Mesothelial cell of epicardium (in vitro differentiated cells): ENCODE data around the gene PMEL. TPM values are rescaled to one million over a fixed set of nuclear protein-coding genes. Genes with fewer than 3 reads are reported as not detected.

Experiments used
- DNase-seq, 2 experiments: peaks; one replicate each; pipeline ENCODE4 v3.0.0; 2021; ENCODE audit warnings: low spot score in 2 of 2; ENCODE audit not compliant: unreplicated experiment in 2 of 2
- H3K27ac Mint-ChIP-seq: 2 replicates; pipeline ENCODE4 v1.8.0; 2021; ENCODE audit warnings: mixed read lengths
- H3K27me3 Mint-ChIP-seq: 2 replicates; pipeline ENCODE4 v1.8.0; 2021; ENCODE audit warnings: low read depth, mixed read lengths
- H3K36me3 Mint-ChIP-seq: 2 replicates; pipeline ENCODE4 v1.8.0; 2021; ENCODE audit warnings: mixed read lengths
- H3K4me1 Mint-ChIP-seq: 2 replicates; pipeline ENCODE4 v1.8.0; 2021; ENCODE audit warnings: mixed read lengths
- H3K4me3 Mint-ChIP-seq: 2 replicates; pipeline ENCODE4 v1.8.0; 2021; ENCODE audit warnings: mild to moderate bottlenecking, moderate library complexity, mixed read lengths
- H3K9me3 Mint-ChIP-seq: 2 replicates; pipeline ENCODE4 v1.8.0; 2021; ENCODE audit warnings: mixed read lengths
- total RNA-seq: library from RNA; stranded (reverse); gene quantifications from 3 replicates; pipeline ENCODE4 v1.2.1, GENCODE V29; 2021
- TF ChIP-seq, protein P1 (sequence below): fragments of 200-600 bp; sonication (generic); IDR thresholded peaks from one replicate; pipeline ENCODE4 v1.5.0; 2021; ENCODE audit warnings: antibody characterized with exemption; ENCODE audit not compliant: unreplicated experiment

Gene PMEL
- total RNA-seq, 1 donor from 2014 or later: 5.3 TPM

- Mint-ChIP-seq H3K27me3 (no peaks in the 10 kb centered on the region), H3K9me3 (no peaks in the 10 kb centered on the region), H3K4me3 (peak overlapping the region; percentile 76), H3K36me3 (no peaks in the 10 kb centered on the region), H3K27ac (peak overlapping the region; percentile 91), H3K4me1 (peaks cover 38% of the 10 kb centered on the region)
- DNase-seq: peak; percentile 38 to 59
- TF ChIP-seq, protein P1, sequence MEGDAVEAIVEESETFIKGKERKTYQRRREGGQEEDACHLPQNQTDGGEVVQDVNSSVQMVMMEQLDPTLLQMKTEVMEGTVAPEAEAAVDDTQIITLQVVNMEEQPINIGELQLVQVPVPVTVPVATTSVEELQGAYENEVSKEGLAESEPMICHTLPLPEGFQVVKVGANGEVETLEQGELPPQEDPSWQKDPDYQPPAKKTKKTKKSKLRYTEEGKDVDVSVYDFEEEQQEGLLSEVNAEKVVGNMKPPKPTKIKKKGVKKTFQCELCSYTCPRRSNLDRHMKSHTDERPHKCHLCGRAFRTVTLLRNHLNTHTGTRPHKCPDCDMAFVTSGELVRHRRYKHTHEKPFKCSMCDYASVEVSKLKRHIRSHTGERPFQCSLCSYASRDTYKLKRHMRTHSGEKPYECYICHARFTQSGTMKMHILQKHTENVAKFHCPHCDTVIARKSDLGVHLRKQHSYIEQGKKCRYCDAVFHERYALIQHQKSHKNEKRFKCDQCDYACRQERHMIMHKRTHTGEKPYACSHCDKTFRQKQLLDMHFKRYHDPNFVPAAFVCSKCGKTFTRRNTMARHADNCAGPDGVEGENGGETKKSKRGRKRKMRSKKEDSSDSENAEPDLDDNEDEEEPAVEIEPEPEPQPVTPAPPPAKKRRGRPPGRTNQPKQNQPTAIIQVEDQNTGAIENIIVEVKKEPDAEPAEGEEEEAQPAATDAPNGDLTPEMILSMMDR: no peak
Observed at GRCh38 chr12:55931780-55932550, 33.9 kb downstream of the PMEL start.

DNA sequence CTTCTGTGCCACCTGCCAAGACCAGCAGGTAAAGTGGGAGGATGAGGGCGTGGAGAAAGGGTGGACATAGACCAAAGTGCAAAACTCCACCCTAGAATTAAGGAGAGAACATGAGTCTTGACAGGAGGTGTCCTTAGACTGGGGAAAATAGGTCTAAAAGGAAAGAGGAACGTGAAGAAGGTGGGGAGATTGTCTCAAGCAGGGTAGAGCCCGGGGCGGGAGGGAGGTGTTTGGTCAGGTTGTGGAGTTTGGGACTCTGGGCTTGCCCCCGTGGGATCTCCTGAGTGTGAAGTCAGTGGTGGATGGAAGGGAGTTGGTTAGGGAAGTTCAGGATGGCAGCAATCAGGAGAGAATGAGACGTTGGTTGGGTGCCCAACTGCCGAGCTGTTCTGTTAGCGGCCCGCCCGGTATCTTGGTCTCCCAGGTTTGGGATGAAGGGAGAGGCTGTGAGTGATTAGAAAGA is 34.5 kb downstream of the PMEL start:
- H3K27me3 Mint-ChIP-seq: no peaks in the 10 kb centered on the region
- DNase-seq: no peak
- no peaks in the 10 kb centered on the region for H3K36me3 Mint-ChIP-seq
- TF ChIP-seq, protein P1: no peak
- peak overlapping the region; percentile 91 for H3K27ac Mint-ChIP-seq
- H3K4me1 Mint-ChIP-seq: peaks cover 38% of the 10 kb centered on the region
- H3K4me3 Mint-ChIP-seq: peak overlapping the region; percentile 76
- no peaks in the 10 kb centered on the region for H3K9me3 Mint-ChIP-seq

DNA sequence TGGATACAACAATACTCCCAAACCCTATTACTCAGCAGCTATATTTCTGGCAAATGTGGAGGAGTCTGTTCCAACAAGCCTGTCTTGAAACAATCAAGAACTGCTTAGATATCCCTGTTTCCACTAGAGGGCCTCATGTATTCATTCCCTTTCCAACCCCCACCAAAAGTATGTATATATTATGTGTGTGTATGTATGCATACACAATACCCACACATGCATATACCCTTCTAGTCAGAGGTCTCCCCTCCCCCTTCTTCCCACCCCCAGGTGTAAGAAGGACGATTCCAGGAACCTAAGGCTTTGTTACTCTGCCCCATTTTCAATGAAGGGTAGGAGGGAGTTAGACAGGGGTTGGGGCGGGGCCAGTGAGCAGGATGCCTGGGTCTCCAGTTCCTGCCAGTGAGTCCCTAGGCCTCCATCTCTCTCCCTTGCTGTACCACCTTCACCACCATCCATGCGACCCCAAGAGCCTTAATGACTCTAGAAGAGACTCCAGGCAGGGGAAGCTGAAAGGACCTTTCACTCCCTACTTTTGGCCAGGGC is 35.0 kb downstream of the PMEL start, which contains the start of gene DGKA:
Gene DGKA, plus strand, starts transcription at position 392 of the 546 bp plus-strand sequence. CDS start 5,342 bp downstream, outside the sequence.
- peaks cover 43% of the 10 kb centered on the region for H3K4me1 Mint-ChIP-seq
- peak within 1 kb of the TSS; percentile 91 for H3K27ac Mint-ChIP-seq
- H3K27me3 Mint-ChIP-seq: no peaks in the 10 kb centered on the region
- no peak for DNase-seq
- H3K9me3 Mint-ChIP-seq: no peaks in the 10 kb centered on the region
- H3K4me3 Mint-ChIP-seq: peak within 1 kb of the TSS; percentile 76
- no peaks in the 10 kb centered on the region for H3K36me3 Mint-ChIP-seq
- TF ChIP-seq, protein P1: peak; percentile 40

GRCh38 chr12:55929306-55929791 is 36.5 kb downstream of the PMEL start:
- Mint-ChIP-seq H3K27me3 (no peaks in the 10 kb centered on the region), H3K4me1 (peaks cover 54% of the 10 kb centered on the region), H3K4me3 (peak overlapping the region; percentile 41), H3K9me3 (no peaks in the 10 kb centered on the region), H3K27ac (peak overlapping the region; percentile 40), H3K36me3 (no peaks in the 10 kb centered on the region)
- TF ChIP-seq, protein P1: no peak
- DNase-seq: no peak

GRCh38 chr12:55927588-55928502 is 38.0 kb downstream of the PMEL start, which contains the start of gene PYM1:
TSS of gene PYM1 (minus strand) at chr12:55927894. CDS start at chr12:55927761, 133 bp downstream.
- Mint-ChIP-seq H3K9me3 (no peaks in the 10 kb centered on the region), H3K4me3 (peak within 1 kb of the TSS; percentile 99), H3K27ac (peak within 1 kb of the TSS; percentile 100), H3K36me3 (no peaks in the 10 kb centered on the region), H3K27me3 (no peaks in the 10 kb centered on the region), H3K4me1 (peaks cover 51% of the 10 kb centered on the region)
- TF ChIP-seq, protein P1: no peak
- DNase-seq: peak; percentile 30 to 63
